ENCODE results near the gene SH2D1B. TPM values are rescaled to one million over a fixed set of nuclear protein-coding genes. Genes with fewer than 3 reads are reported as not detected.
A peak's percentile ranks its signal among the peaks of the same experiment; 100 is the strongest.
"Not testable (repeated sequence)": the region's sequence is repeated elsewhere in the genome, so short reads cannot be mapped to it uniquely, and the experiment has no call there.

The SH2D1B gene
- total and polyA plus RNA-seq, 7 experiments from 2014 or later: 0.22 to 16.9 (median 1.7) TPM; not detected in 3

DNA sequence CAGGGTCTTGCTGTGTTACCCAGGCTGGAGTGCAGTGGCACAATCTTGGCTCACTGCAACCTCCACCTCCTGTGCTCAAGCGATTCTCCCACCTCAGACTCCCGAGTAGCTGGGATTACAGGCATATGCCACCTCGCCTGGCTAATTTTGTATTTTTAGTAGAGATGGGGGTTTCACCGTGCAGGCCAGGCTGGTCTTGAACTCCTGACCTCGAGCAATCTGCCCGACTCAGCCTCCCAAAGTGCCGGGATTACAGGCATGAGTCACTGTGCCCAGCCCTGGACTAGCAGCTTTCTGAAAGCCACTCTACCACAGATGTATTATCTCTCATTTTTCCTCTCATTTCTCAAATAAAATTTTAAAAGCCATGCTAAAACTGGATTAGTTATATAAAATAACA lies 6.6 kb upstream of the SH2D1B start:
- H3K4me3 ChIP-seq (ENCODE audit: low read length); H3K4me1 ChIP-seq (ENCODE audit: control insufficient read depth in 2 of 2, insufficient read depth in 2 of 2, low read length in 2 of 2); H3K4me1 Mint-ChIP-seq; POLR2A ChIA-PET; H3K9me3 Mint-ChIP-seq; H3K27ac Mint-ChIP-seq; H3K9me3 ChIP-seq (ENCODE audit: control insufficient read depth in 2 of 3, low read length in 3 of 3); H3K4me3 Mint-ChIP-seq; intact Hi-C loops (cut with micrococcal nuclease); H3K27ac ChIP-seq (ENCODE audit: low read depth, low read length); H3K36me3 ChIP-seq (ENCODE audit: control insufficient read depth in 2 of 3, insufficient read depth in 3 of 3, low read length in 3 of 3); ATAC-seq; H3K36me3 Mint-ChIP-seq; DNase-seq; H3K27me3 ChIP-seq (ENCODE audit: control insufficient read depth in 2 of 2, insufficient read depth in 2 of 2, low read length in 2 of 2); CTCF ChIA-PET: not testable (repeated sequence)
- peaks cover 15 to 53% (median 28%) of the 10 kb centered on the region in 5 donors for H3K27me3 Mint-ChIP-seq

DNA sequence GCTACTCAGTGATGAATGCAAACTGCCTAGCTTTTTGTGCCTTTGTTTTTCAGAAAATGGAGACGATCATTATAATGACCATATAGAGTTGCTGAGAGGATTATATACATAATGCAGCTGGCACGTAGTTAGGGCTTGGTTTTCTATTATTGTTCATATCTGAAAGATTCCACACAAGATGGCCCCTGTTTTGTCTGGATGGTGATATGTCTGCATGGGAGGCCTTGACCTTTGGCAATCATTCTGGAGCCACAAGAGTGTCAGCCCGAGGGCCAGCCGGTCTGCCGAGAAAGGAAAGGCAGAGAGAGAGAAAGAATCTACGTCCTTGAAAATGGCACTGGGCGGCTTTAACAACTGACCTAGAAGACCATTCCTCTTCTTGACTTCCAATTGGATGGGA lies 5.7 kb upstream of the SH2D1B start:
- no peak for DNase-seq
- intact Hi-C loops (cut with micrococcal nuclease): no loop called here
- peaks cover 0 to 5% (median 0%) of the 10 kb centered on the region in 7 donors for H3K4me1 Mint-ChIP-seq
- H3K27ac Mint-ChIP-seq: no peak overlapping the region
- H3K4me3 Mint-ChIP-seq: no peak overlapping the region
- H3K9me3 Mint-ChIP-seq: peaks cover 0 to 3% (median 0%) of the 10 kb centered on the region in 11 donors
- H3K36me3 Mint-ChIP-seq: peaks cover 0 to 4% (median 0%) of the 10 kb centered on the region in 5 donors
- H3K36me3 ChIP-seq (ENCODE audit: control insufficient read depth in 2 of 3, insufficient read depth in 3 of 3, low read length in 3 of 3): no peaks in the 10 kb centered on the region
- H3K9me3 ChIP-seq (ENCODE audit: control insufficient read depth in 2 of 3, low read length in 3 of 3): no peaks in the 10 kb centered on the region
- ATAC-seq: no peak
- CTCF ChIA-PET: no interaction called here
- no peaks in the 10 kb centered on the region for H3K27me3 ChIP-seq (ENCODE audit: control insufficient read depth in 2 of 2, insufficient read depth in 2 of 2, low read length in 2 of 2)
- POLR2A ChIA-PET: no interaction called here
- no peak overlapping the region for H3K27ac ChIP-seq (ENCODE audit: low read depth, low read length)
- no peaks in the 10 kb centered on the region for H3K4me1 ChIP-seq (ENCODE audit: control insufficient read depth in 2 of 2, insufficient read depth in 2 of 2, low read length in 2 of 2)
- H3K4me3 ChIP-seq (ENCODE audit: low read length): no peak overlapping the region
- peaks cover 12 to 55% (median 27%) of the 10 kb centered on the region in 5 donors for H3K27me3 Mint-ChIP-seq

DNA sequence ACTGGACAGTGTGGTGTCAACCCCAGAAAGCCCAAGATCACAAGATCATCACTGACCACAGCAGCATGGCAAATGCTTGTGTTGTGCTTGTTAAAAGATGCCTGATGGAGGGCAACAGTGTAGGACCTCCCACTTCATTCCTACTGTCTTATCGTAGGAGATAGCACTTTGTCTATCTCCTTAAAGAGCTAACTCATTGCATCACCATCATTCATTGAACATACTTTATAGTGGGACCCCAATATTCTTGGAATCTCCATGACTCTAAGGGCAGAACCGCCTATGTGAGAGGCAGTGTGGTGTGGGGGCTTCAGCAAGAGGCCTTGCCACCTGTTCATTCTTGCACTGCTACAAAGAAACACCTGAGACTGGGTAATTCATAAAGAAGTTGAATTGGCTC lies 5.0 kb upstream of the SH2D1B start:
- Mint-ChIP-seq H3K9me3 (peaks cover 0 to 1% (median 0%) of the 10 kb centered on the region in 11 donors), H3K27me3 (peaks cover 12 to 50% (median 30%) of the 10 kb centered on the region in 5 donors)
- CTCF ChIA-PET: no interaction called here

DNA sequence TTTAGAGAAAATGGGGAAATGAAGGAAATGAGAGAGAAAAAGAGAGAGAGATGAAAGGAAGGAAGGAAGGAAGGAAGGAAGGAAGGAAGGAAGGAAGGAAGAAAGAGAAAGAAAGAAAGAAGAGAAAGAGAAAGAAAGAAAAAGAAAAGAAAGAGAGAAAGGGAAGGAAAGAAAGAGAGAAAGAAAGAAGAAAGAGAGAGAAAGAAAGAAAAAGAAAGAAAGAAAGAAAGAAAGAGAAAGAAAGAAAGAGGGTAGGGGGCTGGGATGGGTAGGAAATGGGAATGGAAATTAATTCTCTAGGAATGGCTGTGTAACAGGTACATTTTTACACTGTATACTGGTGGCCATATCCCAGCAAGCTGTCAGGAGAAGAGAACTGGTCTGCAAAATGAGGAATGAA lies 4.3 kb upstream of the SH2D1B start:
- CTCF ChIA-PET: no interaction called here
- H3K4me3 Mint-ChIP-seq: no peak overlapping the region
- Histone ChIP-seq H3K4me3 (ENCODE audit: low read length) (no peak overlapping the region), H3K27ac (ENCODE audit: low read depth, low read length) (no peak overlapping the region), H3K4me1 (ENCODE audit: control insufficient read depth in 2 of 2, insufficient read depth in 2 of 2, low read length in 2 of 2) (no peaks in the 10 kb centered on the region), H3K36me3 (ENCODE audit: control insufficient read depth in 2 of 3, insufficient read depth in 3 of 3, low read length in 3 of 3) (no peaks in the 10 kb centered on the region), H3K9me3 (ENCODE audit: control insufficient read depth in 2 of 3, low read length in 3 of 3) (no peaks in the 10 kb centered on the region), H3K27me3 (ENCODE audit: control insufficient read depth in 2 of 2, insufficient read depth in 2 of 2, low read length in 2 of 2) (no peaks in the 10 kb centered on the region)
- no peak overlapping the region for H3K27ac Mint-ChIP-seq
- no peaks in the 10 kb centered on the region for H3K9me3 Mint-ChIP-seq
- POLR2A ChIA-PET: no interaction called here
- intact Hi-C loops (cut with micrococcal nuclease): no loop called here
- H3K27me3 Mint-ChIP-seq: peaks cover 12 to 51% (median 35%) of the 10 kb centered on the region in 5 donors
- peaks cover 0 to 3% (median 0%) of the 10 kb centered on the region in 7 donors for H3K4me1 Mint-ChIP-seq
- DNase-seq (no peak), ATAC-seq (no peak)
- peaks cover 0 to 4% (median 0%) of the 10 kb centered on the region in 5 donors for H3K36me3 Mint-ChIP-seq

More for the DNA sequence above, 5.0 kb upstream of the SH2D1B start:
- no peak for DNase-seq
- H3K27ac ChIP-seq (ENCODE audit: low read depth, low read length): no peak overlapping the region
- intact Hi-C loops (cut with micrococcal nuclease): no loop called here
- no peak overlapping the region for H3K4me3 ChIP-seq (ENCODE audit: low read length)
- H3K27me3 ChIP-seq (ENCODE audit: control insufficient read depth in 2 of 2, insufficient read depth in 2 of 2, low read length in 2 of 2): no peaks in the 10 kb centered on the region
- ATAC-seq: no peak
- no peaks in the 10 kb centered on the region for H3K9me3 ChIP-seq (ENCODE audit: control insufficient read depth in 2 of 3, low read length in 3 of 3)
- Mint-ChIP-seq H3K36me3 (peaks cover 0 to 4% (median 0%) of the 10 kb centered on the region in 5 donors), H3K4me3 (no peak overlapping the region), H3K27ac (no peak overlapping the region), H3K4me1 (peaks cover 0 to 3% (median 0%) of the 10 kb centered on the region in 7 donors)
- no peaks in the 10 kb centered on the region for H3K4me1 ChIP-seq (ENCODE audit: control insufficient read depth in 2 of 2, insufficient read depth in 2 of 2, low read length in 2 of 2)
- H3K36me3 ChIP-seq (ENCODE audit: control insufficient read depth in 2 of 3, insufficient read depth in 3 of 3, low read length in 3 of 3): no peaks in the 10 kb centered on the region
- POLR2A ChIA-PET: no interaction called here

DNA sequence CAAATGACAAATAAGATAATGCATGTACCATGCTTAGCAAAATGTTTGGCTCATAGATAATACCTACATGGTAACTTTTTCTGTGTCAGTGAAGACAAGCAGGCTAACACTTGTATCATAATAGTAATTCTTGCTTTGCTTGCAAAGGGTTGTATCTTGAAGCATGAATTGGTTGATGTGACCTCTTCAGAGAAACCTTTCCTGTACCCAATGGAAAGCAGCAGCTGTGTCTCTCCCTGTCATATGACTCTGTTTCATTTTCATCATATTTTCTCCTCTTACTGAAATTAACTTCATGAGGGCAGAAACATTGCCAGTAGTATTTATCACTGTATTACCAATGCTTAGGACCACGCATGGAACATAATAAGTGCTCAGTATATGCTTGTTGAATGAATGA lies 4.4 kb downstream of the SH2D1B start:
- intact Hi-C loops (cut with micrococcal nuclease): no loop called here
- no peaks in the 10 kb centered on the region for H3K36me3 Mint-ChIP-seq
- ChIA-PET POLR2A (interaction anchor here (0.6 kb wide), 1 partner anchor 81 kb away, joined by 3 read pairs; no protein-coding TSS in a partner anchor), CTCF (no interaction called here)
- H3K27me3 ChIP-seq (ENCODE audit: control insufficient read depth in 2 of 2, insufficient read depth in 2 of 2, low read length in 2 of 2): no peaks in the 10 kb centered on the region
- H3K4me1 ChIP-seq (ENCODE audit: control insufficient read depth in 2 of 2, insufficient read depth in 2 of 2, low read length in 2 of 2): no peaks in the 10 kb centered on the region
- peaks cover 0 to 20% (median 12%) of the 10 kb centered on the region in 5 donors for H3K27me3 Mint-ChIP-seq
- H3K9me3 ChIP-seq (ENCODE audit: control insufficient read depth in 2 of 3, low read length in 3 of 3): no peaks in the 10 kb centered on the region
- peak overlapping the region in 1 of 10 donors; percentile 61 for H3K4me3 Mint-ChIP-seq
- H3K4me3 ChIP-seq (ENCODE audit: low read length): no peak overlapping the region
- no peak overlapping the region for H3K27ac Mint-ChIP-seq
- H3K4me1 Mint-ChIP-seq: peaks cover 0 to 6% (median 0%) of the 10 kb centered on the region in 7 donors
- H3K27ac ChIP-seq (ENCODE audit: low read depth, low read length): no peak overlapping the region
- DNase-seq (no peak), ATAC-seq (no peak)
- H3K9me3 Mint-ChIP-seq: peaks cover 0 to 1% (median 0%) of the 10 kb centered on the region in 11 donors
- no peaks in the 10 kb centered on the region for H3K36me3 ChIP-seq (ENCODE audit: control insufficient read depth in 2 of 3, insufficient read depth in 3 of 3, low read length in 3 of 3)

DNA sequence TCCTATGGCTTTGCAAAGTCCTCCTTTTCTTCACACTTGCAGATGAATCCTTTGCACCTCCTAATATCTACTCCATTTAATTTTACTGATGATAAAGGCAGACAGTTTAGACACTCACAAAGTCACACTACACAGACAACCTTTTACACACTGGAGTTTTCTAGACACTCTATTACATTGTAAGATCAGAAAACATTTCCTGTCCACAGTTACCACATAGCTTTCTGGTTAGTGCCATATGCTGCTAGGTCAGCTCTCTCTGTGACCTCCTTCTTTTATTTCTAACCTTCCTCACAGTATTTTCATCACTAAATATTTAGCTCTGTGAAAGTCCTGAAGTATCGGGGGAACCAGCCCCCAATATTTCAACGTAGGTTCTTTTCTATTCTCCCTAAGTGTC lies 5.1 kb downstream of the SH2D1B start:
- Mint-ChIP-seq H3K27me3 (peaks cover 0 to 23% (median 10%) of the 10 kb centered on the region in 5 donors), H3K27ac (no peak overlapping the region), H3K4me1 (peaks cover 0 to 6% (median 0%) of the 10 kb centered on the region in 7 donors), H3K36me3 (no peaks in the 10 kb centered on the region), H3K9me3 (peaks cover 0 to 1% (median 0%) of the 10 kb centered on the region in 11 donors), H3K4me3 (peak overlapping the region in 1 of 10 donors; percentile 73)
- no peaks in the 10 kb centered on the region for H3K4me1 ChIP-seq (ENCODE audit: control insufficient read depth in 2 of 2, insufficient read depth in 2 of 2, low read length in 2 of 2)
- ChIA-PET POLR2A (no interaction called here), CTCF (no interaction called here)
- no peaks in the 10 kb centered on the region for H3K9me3 ChIP-seq (ENCODE audit: control insufficient read depth in 2 of 3, low read length in 3 of 3)
- ATAC-seq (no peak), DNase-seq (no peak)
- no peaks in the 10 kb centered on the region for H3K27me3 ChIP-seq (ENCODE audit: control insufficient read depth in 2 of 2, insufficient read depth in 2 of 2, low read length in 2 of 2)
- no peak overlapping the region for H3K4me3 ChIP-seq (ENCODE audit: low read length)
- no peak overlapping the region for H3K27ac ChIP-seq (ENCODE audit: low read depth, low read length)
- no peaks in the 10 kb centered on the region for H3K36me3 ChIP-seq (ENCODE audit: control insufficient read depth in 2 of 3, insufficient read depth in 3 of 3, low read length in 3 of 3)
- intact Hi-C loops (cut with micrococcal nuclease): no loop called here

DNA sequence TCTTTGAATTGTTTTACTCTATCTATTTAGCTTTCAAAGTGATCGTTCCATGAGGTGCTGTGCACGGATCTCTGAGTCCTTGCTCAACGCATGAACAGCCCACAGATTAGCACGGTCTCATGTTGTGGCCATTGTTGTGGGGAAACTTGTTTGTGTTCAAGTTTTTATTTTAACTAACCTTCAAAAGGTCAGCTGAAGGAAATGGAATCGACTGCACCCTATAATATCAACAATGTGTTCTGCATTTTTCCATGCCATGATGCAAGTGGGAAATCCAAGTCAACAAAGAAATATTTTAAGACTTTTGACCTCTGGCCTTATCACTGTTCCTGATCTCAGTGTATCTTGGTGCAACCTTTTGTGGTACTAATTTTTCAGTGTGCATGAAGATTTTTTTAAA lies 6.1 kb downstream of the SH2D1B start:
- Histone ChIP-seq H3K27me3 (ENCODE audit: control insufficient read depth in 2 of 2, insufficient read depth in 2 of 2, low read length in 2 of 2) (peaks cover 0 to 3% of the 10 kb centered on the region in 2 donors), H3K36me3 (ENCODE audit: control insufficient read depth in 2 of 3, insufficient read depth in 3 of 3, low read length in 3 of 3) (no peaks in the 10 kb centered on the region), H3K4me1 (ENCODE audit: control insufficient read depth in 2 of 2, insufficient read depth in 2 of 2, low read length in 2 of 2) (no peaks in the 10 kb centered on the region), H3K27ac (ENCODE audit: low read depth, low read length) (no peak overlapping the region), H3K4me3 (ENCODE audit: low read length) (no peak overlapping the region), H3K9me3 (ENCODE audit: control insufficient read depth in 2 of 3, low read length in 3 of 3) (no peaks in the 10 kb centered on the region)
- Mint-ChIP-seq H3K27ac (no peak overlapping the region), H3K9me3 (peaks cover 0 to 1% (median 0%) of the 10 kb centered on the region in 11 donors), H3K4me1 (peaks cover 0 to 8% (median 0%) of the 10 kb centered on the region in 7 donors), H3K4me3 (peak overlapping the region in 1 of 10 donors; percentile 10), H3K36me3 (no peaks in the 10 kb centered on the region), H3K27me3 (peaks cover 3 to 20% (median 8%) of the 10 kb centered on the region in 5 donors)
- CTCF ChIA-PET: no interaction called here
- DNase-seq: no peak
- no peak for ATAC-seq
- POLR2A ChIA-PET: no interaction called here
- intact Hi-C loops (cut with micrococcal nuclease): no loop called here

Data from naive thymus-derived CD4-positive, alpha-beta T cell (primary cell).